Heart left ventricle (tissue), 13 donors: ENCODE results near the gene TBC1D8.

Source experiments
- POLR2A ChIP-seq, 2 donors: fragments of 450-650 bp; IDR thresholded peaks; one replicate each; pipeline ENCODE4 v1.6.1; 2017; ENCODE audit warnings: antibody characterized with exemption in 2 of 2, mild to moderate bottlenecking in 2 of 2, moderate library complexity in 2 of 2
- TF ChIP-seq, protein P1 (sequence below), 12 donors: fragments of 200-600 bp; sonication (generic) in 4 of 12; IDR thresholded peaks; one replicate each; pipeline versions ENCODE4 v1.5.0 to v1.8.0; 2018 to 2022; ENCODE audit warnings: antibody characterized with exemption in 12 of 12, mild to moderate bottlenecking in 5 of 12
- donor health status: ischemic (EF 13 %, LVEDD 7.1; RV severe dilation, severe dysfunction).
- donor health status: DM: no; HTN: yes; CAD: no.
- donor health status: DM: no; HTN: no; CAD: no.
- donor health status: ischemic (EF 25% LVEDD 6.9; RV normal size, moderate dysfunction).
- donor health status: ischemic (EF 25% LVEDD 5.7; RV mildly dilated, moderate dysfunction).
- donor health status: ischemic (EF 35%, LVEDD 5.7; RV mildly dilated, moderate dysfunction).
- donor health status: nonischemic (EF 11% LVEDD 7.7; RV severe dilation, severe dysfunction).
- donor health status: DM: yes; HTN: yes; CAD: no.
- donor health status: PGD.
- donor health status: ischemic (EF 29% LVEDD 5.4; RV normal size, mild dysfunction).
- donor health status: nonischemic (EF 23%, LVEDD 6.1; RV moderate dilation, normal function).

- TF ChIP-seq, protein P1, sequence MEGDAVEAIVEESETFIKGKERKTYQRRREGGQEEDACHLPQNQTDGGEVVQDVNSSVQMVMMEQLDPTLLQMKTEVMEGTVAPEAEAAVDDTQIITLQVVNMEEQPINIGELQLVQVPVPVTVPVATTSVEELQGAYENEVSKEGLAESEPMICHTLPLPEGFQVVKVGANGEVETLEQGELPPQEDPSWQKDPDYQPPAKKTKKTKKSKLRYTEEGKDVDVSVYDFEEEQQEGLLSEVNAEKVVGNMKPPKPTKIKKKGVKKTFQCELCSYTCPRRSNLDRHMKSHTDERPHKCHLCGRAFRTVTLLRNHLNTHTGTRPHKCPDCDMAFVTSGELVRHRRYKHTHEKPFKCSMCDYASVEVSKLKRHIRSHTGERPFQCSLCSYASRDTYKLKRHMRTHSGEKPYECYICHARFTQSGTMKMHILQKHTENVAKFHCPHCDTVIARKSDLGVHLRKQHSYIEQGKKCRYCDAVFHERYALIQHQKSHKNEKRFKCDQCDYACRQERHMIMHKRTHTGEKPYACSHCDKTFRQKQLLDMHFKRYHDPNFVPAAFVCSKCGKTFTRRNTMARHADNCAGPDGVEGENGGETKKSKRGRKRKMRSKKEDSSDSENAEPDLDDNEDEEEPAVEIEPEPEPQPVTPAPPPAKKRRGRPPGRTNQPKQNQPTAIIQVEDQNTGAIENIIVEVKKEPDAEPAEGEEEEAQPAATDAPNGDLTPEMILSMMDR (IDR thresholded peaks at IDR 0.05) = no peak
- no peak for TF ChIP-seq POLR2A (IDR thresholded peaks at IDR 0.05)
These were observed 28.8 kb upstream of the TBC1D8 start for GRCh38 chr2:101179982-101180381.
